NCI-H2196 (cell line): ENCODE measurements around the gene PNPLA2.

ENCODE experiments used
- DNase-seq: peaks from one replicate; lab custom pipeline; 2025; ENCODE audit not compliant: unreplicated experiment; lab: John Stamatoyannopoulos, UW

The PNPLA2 gene

DNA sequence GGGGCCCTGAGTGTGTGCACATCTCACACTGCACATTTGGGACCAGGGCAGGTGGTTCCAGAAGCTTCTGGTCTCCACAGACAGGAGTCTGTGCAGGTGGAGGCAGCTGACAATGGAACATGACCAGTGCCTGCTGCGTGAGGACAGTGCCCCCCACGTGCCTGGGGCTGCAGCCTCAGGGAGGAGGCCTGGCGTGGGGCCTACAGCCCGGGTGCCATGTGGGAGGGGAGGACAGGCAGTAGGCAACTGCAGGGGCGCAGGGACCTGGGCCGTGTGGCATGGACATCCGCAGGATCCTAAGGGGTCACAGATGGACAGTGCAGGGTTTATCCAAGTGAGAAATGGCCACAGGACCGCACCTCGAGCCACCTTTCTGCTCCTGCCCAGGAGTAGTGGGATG lies 52.8 kb downstream of the PNPLA2 start:
- DNase-seq: no peak

DNA sequence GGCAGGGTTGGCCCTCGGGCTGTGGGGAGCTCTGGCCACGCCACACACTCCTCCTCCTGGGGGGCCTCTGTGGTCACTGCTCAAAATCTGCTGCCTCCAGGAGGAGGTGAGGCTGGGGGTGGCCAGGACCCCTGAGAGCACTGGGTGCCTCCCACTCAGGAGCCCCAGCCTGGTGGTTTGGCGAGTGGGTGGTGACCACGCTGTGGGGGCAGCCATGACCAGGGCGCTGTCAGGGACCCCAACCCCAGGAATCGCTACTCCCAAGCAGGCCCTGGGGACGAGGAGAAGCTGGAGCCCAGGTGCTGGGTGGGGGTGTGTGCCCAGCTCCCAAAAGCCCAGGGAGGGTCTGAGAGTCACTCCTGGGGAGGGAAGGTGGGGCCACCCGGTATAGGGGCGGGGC lies 54.1 kb downstream of the PNPLA2 start:
- no peak for DNase-seq

DNA sequence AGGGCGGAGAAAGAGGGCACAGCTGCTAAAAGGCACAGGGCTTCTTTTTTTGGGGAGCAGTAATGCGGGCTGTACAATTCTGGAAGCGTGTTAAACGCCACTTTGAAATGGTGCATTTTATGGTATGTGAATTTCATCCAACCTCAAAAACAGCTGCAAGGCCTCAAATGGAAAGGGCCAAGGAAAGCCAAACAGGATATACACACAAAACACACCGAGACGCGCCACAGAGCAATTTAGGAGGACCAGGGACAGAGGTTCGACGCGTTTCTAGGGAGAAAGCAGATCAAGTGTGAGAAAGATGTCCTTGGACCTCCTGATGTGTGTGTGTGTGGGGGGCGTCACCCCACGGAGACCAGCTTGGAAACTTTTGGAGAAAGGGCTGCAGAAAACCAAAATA lies 55.0 kb downstream of the PNPLA2 start:
- no peak for DNase-seq
